ENCODE measurements around the gene NEDD4. TPM values are rescaled to one million over a fixed set of nuclear protein-coding genes. Genes with fewer than 3 reads are reported as not detected.

NEDD4 gene
- total and polyA plus RNA-seq, 10 of the 15 experiments (the other 5 are each of a cell fraction or from before 2014, with no cell fraction given) = 1.3 to 7.7 (median 4.4) TPM

- TF ChIP-seq, protein P1, sequence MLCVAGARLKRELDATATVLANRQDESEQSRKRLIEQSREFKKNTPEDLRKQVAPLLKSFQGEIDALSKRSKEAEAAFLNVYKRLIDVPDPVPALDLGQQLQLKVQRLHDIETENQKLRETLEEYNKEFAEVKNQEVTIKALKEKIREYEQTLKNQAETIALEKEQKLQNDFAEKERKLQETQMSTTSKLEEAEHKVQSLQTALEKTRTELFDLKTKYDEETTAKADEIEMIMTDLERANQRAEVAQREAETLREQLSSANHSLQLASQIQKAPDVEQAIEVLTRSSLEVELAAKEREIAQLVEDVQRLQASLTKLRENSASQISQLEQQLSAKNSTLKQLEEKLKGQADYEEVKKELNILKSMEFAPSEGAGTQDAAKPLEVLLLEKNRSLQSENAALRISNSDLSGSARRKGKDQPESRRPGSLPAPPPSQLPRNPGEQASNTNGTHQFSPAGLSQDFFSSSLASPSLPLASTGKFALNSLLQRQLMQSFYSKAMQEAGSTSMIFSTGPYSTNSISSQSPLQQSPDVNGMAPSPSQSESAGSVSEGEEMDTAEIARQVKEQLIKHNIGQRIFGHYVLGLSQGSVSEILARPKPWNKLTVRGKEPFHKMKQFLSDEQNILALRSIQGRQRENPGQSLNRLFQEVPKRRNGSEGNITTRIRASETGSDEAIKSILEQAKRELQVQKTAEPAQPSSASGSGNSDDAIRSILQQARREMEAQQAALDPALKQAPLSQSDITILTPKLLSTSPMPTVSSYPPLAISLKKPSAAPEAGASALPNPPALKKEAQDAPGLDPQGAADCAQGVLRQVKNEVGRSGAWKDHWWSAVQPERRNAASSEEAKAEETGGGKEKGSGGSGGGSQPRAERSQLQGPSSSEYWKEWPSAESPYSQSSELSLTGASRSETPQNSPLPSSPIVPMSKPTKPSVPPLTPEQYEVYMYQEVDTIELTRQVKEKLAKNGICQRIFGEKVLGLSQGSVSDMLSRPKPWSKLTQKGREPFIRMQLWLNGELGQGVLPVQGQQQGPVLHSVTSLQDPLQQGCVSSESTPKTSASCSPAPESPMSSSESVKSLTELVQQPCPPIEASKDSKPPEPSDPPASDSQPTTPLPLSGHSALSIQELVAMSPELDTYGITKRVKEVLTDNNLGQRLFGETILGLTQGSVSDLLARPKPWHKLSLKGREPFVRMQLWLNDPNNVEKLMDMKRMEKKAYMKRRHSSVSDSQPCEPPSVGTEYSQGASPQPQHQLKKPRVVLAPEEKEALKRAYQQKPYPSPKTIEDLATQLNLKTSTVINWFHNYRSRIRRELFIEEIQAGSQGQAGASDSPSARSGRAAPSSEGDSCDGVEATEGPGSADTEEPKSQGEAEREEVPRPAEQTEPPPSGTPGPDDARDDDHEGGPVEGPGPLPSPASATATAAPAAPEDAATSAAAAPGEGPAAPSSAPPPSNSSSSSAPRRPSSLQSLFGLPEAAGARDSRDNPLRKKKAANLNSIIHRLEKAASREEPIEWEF (IDR thresholded peaks at IDR 0.05; ENCODE audit: insufficient replicate concordance, low read depth, low read length) = no peak
- TF ChIP-seq ZBED1 (IDR thresholded peaks at IDR 0.05; ENCODE audit: borderline replicate concordance) (no peak), IKZF2 (IDR thresholded peaks at IDR 0.05) (no peak), ZNF24 (IDR thresholded peaks at IDR 0.05) (no peak), ZNF274 (IDR thresholded peaks at IDR 0.05; ENCODE audit: insufficient read depth, insufficient read length) (no peak), HCFC1 (IDR thresholded peaks at IDR 0.05; ENCODE audit: low read length) (no peak), LARP7 (IDR thresholded peaks at IDR 0.05) (no peak), RBBP5 (conservative IDR thresholded peaks at IDR 0.05) (no peak), TCF7 (IDR thresholded peaks at IDR 0.05; ENCODE audit: borderline replicate concordance) (no peak), NFIC (IDR thresholded peaks at IDR 0.05; ENCODE audit: low read depth, low read length) (no peak)
- TF ChIP-seq, protein P2, sequence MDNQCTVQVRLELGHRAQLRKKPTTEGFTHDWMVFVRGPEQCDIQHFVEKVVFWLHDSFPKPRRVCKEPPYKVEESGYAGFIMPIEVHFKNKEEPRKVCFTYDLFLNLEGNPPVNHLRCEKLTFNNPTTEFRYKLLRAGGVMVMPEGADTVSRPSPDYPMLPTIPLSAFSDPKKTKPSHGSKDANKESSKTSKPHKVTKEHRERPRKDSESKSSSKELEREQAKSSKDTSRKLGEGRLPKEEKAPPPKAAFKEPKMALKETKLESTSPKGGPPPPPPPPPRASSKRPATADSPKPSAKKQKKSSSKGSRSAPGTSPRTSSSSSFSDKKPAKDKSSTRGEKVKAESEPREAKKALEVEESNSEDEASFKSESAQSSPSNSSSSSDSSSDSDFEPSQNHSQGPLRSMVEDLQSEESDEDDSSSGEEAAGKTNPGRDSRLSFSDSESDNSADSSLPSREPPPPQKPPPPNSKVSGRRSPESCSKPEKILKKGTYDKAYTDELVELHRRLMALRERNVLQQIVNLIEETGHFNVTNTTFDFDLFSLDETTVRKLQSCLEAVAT (IDR thresholded peaks at IDR 0.05) = no peak
- TF ChIP-seq, protein P3, sequence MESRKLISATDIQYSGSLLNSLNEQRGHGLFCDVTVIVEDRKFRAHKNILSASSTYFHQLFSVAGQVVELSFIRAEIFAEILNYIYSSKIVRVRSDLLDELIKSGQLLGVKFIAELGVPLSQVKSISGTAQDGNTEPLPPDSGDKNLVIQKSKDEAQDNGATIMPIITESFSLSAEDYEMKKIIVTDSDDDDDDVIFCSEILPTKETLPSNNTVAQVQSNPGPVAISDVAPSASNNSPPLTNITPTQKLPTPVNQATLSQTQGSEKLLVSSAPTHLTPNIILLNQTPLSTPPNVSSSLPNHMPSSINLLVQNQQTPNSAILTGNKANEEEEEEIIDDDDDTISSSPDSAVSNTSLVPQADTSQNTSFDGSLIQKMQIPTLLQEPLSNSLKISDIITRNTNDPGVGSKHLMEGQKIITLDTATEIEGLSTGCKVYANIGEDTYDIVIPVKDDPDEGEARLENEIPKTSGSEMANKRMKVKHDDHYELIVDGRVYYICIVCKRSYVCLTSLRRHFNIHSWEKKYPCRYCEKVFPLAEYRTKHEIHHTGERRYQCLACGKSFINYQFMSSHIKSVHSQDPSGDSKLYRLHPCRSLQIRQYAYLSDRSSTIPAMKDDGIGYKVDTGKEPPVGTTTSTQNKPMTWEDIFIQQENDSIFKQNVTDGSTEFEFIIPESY (IDR thresholded peaks at IDR 0.05) = no peak
- TF ChIP-seq, protein P4, sequence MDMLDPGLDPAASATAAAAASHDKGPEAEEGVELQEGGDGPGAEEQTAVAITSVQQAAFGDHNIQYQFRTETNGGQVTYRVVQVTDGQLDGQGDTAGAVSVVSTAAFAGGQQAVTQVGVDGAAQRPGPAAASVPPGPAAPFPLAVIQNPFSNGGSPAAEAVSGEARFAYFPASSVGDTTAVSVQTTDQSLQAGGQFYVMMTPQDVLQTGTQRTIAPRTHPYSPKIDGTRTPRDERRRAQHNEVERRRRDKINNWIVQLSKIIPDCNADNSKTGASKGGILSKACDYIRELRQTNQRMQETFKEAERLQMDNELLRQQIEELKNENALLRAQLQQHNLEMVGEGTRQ (IDR thresholded peaks at IDR 0.05; ENCODE audit: borderline replicate concordance, low read depth, low read length) = no peak
These were observed 166.2 kb downstream of the NEDD4 start (continued) for GRCh38 chr15:55827204-55827603.

Data from GM12878 (cell line).